Measurements from ENCODE around the gene VASH2.

VASH2 gene

GRCh38 chr1:212933815-212934471 is 16.4 kb upstream of the VASH2 start:
- no peak overlapping the region for H3K4me3 ChIP-seq (replicated peaks in 1 of 2; ENCODE audit: low read depth in 2 of 2, low read length in 2 of 2)
- TF ChIP-seq, protein P1, sequence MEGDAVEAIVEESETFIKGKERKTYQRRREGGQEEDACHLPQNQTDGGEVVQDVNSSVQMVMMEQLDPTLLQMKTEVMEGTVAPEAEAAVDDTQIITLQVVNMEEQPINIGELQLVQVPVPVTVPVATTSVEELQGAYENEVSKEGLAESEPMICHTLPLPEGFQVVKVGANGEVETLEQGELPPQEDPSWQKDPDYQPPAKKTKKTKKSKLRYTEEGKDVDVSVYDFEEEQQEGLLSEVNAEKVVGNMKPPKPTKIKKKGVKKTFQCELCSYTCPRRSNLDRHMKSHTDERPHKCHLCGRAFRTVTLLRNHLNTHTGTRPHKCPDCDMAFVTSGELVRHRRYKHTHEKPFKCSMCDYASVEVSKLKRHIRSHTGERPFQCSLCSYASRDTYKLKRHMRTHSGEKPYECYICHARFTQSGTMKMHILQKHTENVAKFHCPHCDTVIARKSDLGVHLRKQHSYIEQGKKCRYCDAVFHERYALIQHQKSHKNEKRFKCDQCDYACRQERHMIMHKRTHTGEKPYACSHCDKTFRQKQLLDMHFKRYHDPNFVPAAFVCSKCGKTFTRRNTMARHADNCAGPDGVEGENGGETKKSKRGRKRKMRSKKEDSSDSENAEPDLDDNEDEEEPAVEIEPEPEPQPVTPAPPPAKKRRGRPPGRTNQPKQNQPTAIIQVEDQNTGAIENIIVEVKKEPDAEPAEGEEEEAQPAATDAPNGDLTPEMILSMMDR (IDR thresholded peaks at IDR 0.05; ENCODE audit: low read depth, low read length), result no peak
- DNase-seq (ENCODE audit: low read depth in 2 of 2), result no peak

GRCh38 chr1:212935387-212935981 is 14.9 kb upstream of the VASH2 start:
- no peak overlapping the region for H3K4me3 ChIP-seq (replicated peaks in 1 of 2; ENCODE audit: low read depth in 2 of 2, low read length in 2 of 2)
- DNase-seq (ENCODE audit: low read depth in 2 of 2), result no peak
- TF ChIP-seq, protein P1 (IDR thresholded peaks at IDR 0.05; ENCODE audit: low read depth, low read length), result no peak

- H3K4me3 ChIP-seq (replicated peaks in 1 of 2; ENCODE audit: low read depth in 2 of 2, low read length in 2 of 2), result no peak overlapping the region
- DNase-seq (ENCODE audit: low read depth in 2 of 2), result no peak
- TF ChIP-seq, protein P1 (IDR thresholded peaks at IDR 0.05; ENCODE audit: low read depth, low read length), result no peak
Observed at GRCh38 chr1:212937034-212937433, 13.3 kb upstream of the VASH2 start.

GRCh38 chr1:212938846-212939245 is 11.5 kb upstream of the VASH2 start:
- DNase-seq (ENCODE audit: low read depth in 2 of 2), result no peak

GRCh38 chr1:212941452-212941851 is 8.9 kb upstream of the VASH2 start:
- no peak for DNase-seq (ENCODE audit: low read depth in 2 of 2)
- TF ChIP-seq, protein P1 (IDR thresholded peaks at IDR 0.05; ENCODE audit: low read depth, low read length), result no peak
- no peak overlapping the region for H3K4me3 ChIP-seq (replicated peaks in 1 of 2; ENCODE audit: low read depth in 2 of 2, low read length in 2 of 2)

More at GRCh38 chr1:212938846-212939245, 11.5 kb upstream of the VASH2 start:
- TF ChIP-seq, protein P1 (IDR thresholded peaks at IDR 0.05; ENCODE audit: low read depth, low read length), result no peak
- no peak overlapping the region for H3K4me3 ChIP-seq (replicated peaks in 1 of 2; ENCODE audit: low read depth in 2 of 2, low read length in 2 of 2)

DNA sequence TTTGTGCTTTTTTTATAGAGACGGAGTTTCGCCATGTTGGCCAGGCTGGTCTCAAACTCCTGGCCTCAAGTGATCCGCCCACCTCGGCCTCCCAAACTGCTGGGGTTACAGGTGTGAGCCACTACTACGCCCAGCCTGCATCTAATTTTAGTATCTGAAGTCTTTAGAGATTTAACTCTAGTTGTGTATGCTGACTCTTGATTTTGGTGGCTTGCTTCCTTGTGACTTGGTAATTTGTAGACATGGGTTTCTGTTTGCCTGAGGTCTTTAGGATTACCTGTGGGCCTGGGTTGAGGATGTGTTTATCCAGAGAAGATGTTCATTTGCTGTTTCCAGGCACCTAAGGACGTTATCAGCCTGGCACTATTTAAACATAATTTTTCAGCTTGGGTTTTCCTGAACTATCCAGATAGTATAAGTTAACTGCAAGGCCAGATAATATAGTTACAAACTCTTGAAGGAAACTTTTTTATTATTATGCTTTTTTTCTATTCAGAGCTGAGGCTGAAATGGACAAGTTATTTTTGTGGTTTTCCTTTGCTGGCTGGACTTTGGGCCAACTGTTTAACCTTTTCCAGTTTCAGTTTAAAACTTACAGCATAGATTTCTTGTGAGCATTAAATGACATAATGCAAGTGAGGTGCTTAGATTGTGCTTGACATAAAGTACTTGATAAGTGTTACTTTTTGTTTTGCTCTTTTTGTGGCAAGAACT is 7.5 kb upstream of the VASH2 start:
- TF ChIP-seq, protein P1 (IDR thresholded peaks at IDR 0.05; ENCODE audit: low read depth, low read length), result no peak
- H3K4me3 ChIP-seq (replicated peaks in 1 of 2; ENCODE audit: low read depth in 2 of 2, low read length in 2 of 2), result no peak overlapping the region
- DNase-seq (ENCODE audit: low read depth in 2 of 2), result no peak

Data from cardiac fibroblast (primary cell).